HEK293 (cell line): ENCODE measurements around the gene FGFR3.

ENCODE experiments used
- CTCF ChIA-PET: fragments of 350-600 bp; formaldehyde crosslinking; extraction: SDS; loops from one replicate; lab custom pipeline; 2021; ENCODE audit warnings: antibody characterized with exemption; lab: Yijun Ruan, JAX
- POLR2A ChIA-PET: fragments of 300-600 bp; formaldehyde crosslinking; extraction: SDS; loops from one replicate; lab custom pipeline; 2020; ENCODE audit warnings: antibody characterized with exemption, inconsistent platforms; lab: Yijun Ruan, JAX
- H3K27ac ChIP-seq: fragments of 200-500 bp; sonication (Bioruptor generic); 2 replicates; pipeline ENCODE4 v1.5.1; 2014; ENCODE audit warnings: low read depth, low read length, control low read depth, inconsistent platforms; ENCODE audit errors: extremely low read depth
- H3K36me3 ChIP-seq, 2 experiments: fragments of 200-500 bp in 1 of 2; sonication (Bioruptor generic) in 1 of 2; 1 replicate in 1 of 2; 2 replicates in 1 of 2; pipeline ENCODE4 v1.5.1; 2014 to 2017; ENCODE audit warnings: inconsistent platforms in 2 of 2, low read length in 2 of 2; ENCODE audit not compliant: control insufficient read depth in 2 of 2, insufficient read depth in 1 of 2
- H3K4me1 ChIP-seq: fragments of 200-500 bp; sonication (Bioruptor generic); 2 replicates; pipeline ENCODE4 v1.5.1; 2014; ENCODE audit warnings: mild to moderate bottlenecking, low read length, inconsistent platforms; ENCODE audit not compliant: control insufficient read depth, insufficient read depth
- H3K4me3 ChIP-seq: 2 replicates; pipeline ENCODE4 v1.5.1; 2011; ENCODE audit warnings: low read depth, mild to moderate bottlenecking, control low read depth, low read length, moderate library complexity
- H3K9me3 ChIP-seq: fragments of 200-500 bp; sonication (Bioruptor generic); 2 replicates; pipeline ENCODE4 v1.5.1; 2014; ENCODE audit warnings: low read depth, low read length, inconsistent platforms; ENCODE audit not compliant: control insufficient read depth, insufficient read depth
- IKZF3 ChIP-seq: fragments of 450-650 bp; IDR thresholded peaks from 2 replicates; pipeline ENCODE4 v1.5.0; 2018; ENCODE audit warnings: missing biosample characterization, mild to moderate bottlenecking, missing genetic modification characterization, moderate library complexity
- PRDM1 ChIP-seq: fragments of 450-650 bp; formaldehyde crosslinking; IDR thresholded peaks from 2 replicates; pipeline ENCODE4; 2016; ENCODE audit warnings: missing biosample characterization, missing genetic modification characterization
- TCF7L2 ChIP-seq: IDR thresholded peaks from 2 replicates; pipeline ENCODE4 v1.6.1; 2011; ENCODE audit warnings: low read depth, mild to moderate bottlenecking, inconsistent platforms, low read length, moderate library complexity, borderline replicate concordance
- YY1 ChIP-seq: fragments of 450-650 bp; formaldehyde crosslinking; IDR thresholded peaks from 2 replicates; pipeline ENCODE4 v1.5.1; 2018; ENCODE audit warnings: missing biosample characterization, missing genetic modification characterization
- ZBTB11 ChIP-seq: fragments of 450-650 bp; formaldehyde crosslinking; conservative IDR thresholded peaks from 2 replicates; pipeline ENCODE4 v1.5.1; 2016; ENCODE audit warnings: low read depth, missing biosample characterization, missing genetic modification characterization
- ZBTB49 ChIP-seq: fragments of 450-650 bp; formaldehyde crosslinking; IDR thresholded peaks from 2 replicates; pipeline ENCODE4 v1.5.1; 2016; ENCODE audit warnings: missing biosample characterization, missing genetic modification characterization, low read depth
- ZFP41 ChIP-seq: fragments of 450-650 bp; formaldehyde crosslinking; IDR thresholded peaks from 2 replicates; pipeline ENCODE4 v1.5.1; 2016; ENCODE audit warnings: missing biosample characterization, missing genetic modification characterization, borderline replicate concordance
- ZNF114 ChIP-seq: fragments of 450-650 bp; formaldehyde crosslinking; IDR thresholded peaks from 2 replicates; pipeline ENCODE4 v1.5.0; 2017; ENCODE audit warnings: missing biosample characterization, missing genetic modification characterization
- ZNF146 ChIP-seq: fragments of 450-650 bp; formaldehyde crosslinking; IDR thresholded peaks from 2 replicates; pipeline ENCODE4 v1.5.1; 2016; ENCODE audit warnings: missing biosample characterization, missing genetic modification characterization
- ZNF24 ChIP-seq: fragments of 450-650 bp; formaldehyde crosslinking; IDR thresholded peaks from 2 replicates; pipeline ENCODE4 v1.5.1; 2016; ENCODE audit warnings: missing biosample characterization, missing genetic modification characterization
- ZNF350 ChIP-seq: fragments of 450-650 bp; formaldehyde crosslinking; IDR thresholded peaks from 2 replicates; pipeline ENCODE4 v1.5.0; 2017; ENCODE audit warnings: missing biosample characterization, mild to moderate bottlenecking, missing genetic modification characterization
- ZNF48 ChIP-seq: fragments of 450-650 bp; formaldehyde crosslinking; IDR thresholded peaks from 2 replicates; pipeline ENCODE4 v1.5.1; 2016; ENCODE audit warnings: missing biosample characterization, missing genetic modification characterization
- ZNF488 ChIP-seq: fragments of 450-650 bp; formaldehyde crosslinking; IDR thresholded peaks from 2 replicates; pipeline ENCODE4 v1.5.1; 2016; ENCODE audit warnings: missing biosample characterization, missing genetic modification characterization
- ZNF513 ChIP-seq: fragments of 450-650 bp; IDR thresholded peaks from 2 replicates; pipeline ENCODE4 v1.5.1; 2018; ENCODE audit warnings: missing biosample characterization, missing genetic modification characterization
- ZNF521 ChIP-seq: fragments of 450-650 bp; formaldehyde crosslinking; IDR thresholded peaks from 2 replicates; pipeline ENCODE4 v1.5.1; 2017; ENCODE audit warnings: missing biosample characterization, mild to moderate bottlenecking, missing genetic modification characterization
- ZNF561 ChIP-seq: fragments of 450-650 bp; IDR thresholded peaks from 2 replicates; pipeline ENCODE4 v1.5.1; 2018; ENCODE audit warnings: missing biosample characterization, missing genetic modification characterization, borderline replicate concordance
- ZNF580 ChIP-seq: fragments of 450-650 bp; formaldehyde crosslinking; IDR thresholded peaks from 2 replicates; pipeline ENCODE4 v1.5.1; 2016; ENCODE audit warnings: missing biosample characterization, missing genetic modification characterization
- ZNF704 ChIP-seq: fragments of 450-650 bp; formaldehyde crosslinking; IDR thresholded peaks from 2 replicates; pipeline ENCODE4 v1.5.1; 2016; ENCODE audit warnings: missing biosample characterization, missing genetic modification characterization
- ZNF791 ChIP-seq: fragments of 450-650 bp; formaldehyde crosslinking; IDR thresholded peaks from 2 replicates; pipeline ENCODE4 v1.5.1; 2016; ENCODE audit warnings: missing biosample characterization, missing genetic modification characterization

The FGFR3 gene

GRCh38 chr4:1841887-1842210 lies 48.8 kb downstream of the FGFR3 start (continued):
- TF ChIP-seq ZBTB11 (tag by site-specific recombination), result no peak

DNA sequence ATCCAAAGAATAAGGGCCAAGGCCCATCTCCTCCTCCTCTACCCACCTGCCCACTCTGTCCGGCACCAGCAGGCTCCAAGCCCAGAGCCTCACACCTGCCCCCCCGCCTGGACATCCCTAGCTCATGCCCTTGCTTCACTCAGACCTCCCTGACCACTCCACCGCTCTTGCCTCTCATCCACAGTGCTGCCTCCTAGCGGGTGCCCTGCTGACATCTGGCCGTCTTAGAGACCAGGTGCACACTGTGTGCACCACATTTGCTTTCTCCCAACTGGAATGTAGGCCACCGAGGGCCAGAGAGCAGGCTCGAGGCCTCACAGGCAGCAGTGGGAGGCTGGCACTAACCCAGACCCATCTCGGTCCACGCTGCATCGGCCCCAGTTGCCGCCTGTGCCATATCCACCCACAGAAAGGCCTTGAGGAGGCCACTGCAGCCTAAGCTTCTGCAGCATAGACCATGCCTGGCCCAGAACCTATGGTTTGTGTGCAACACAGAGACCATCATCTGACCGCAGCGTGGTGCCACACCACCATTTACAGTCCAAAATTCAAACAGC lies 49.3 kb downstream of the FGFR3 start:
- TF ChIP-seq IKZF3 (tag by site-specific recombination) (no peak), PRDM1 (tag by site-specific recombination) (no peak), YY1 (tag by site-specific recombination) (no peak), ZNF791 (tag by site-specific recombination) (no peak), ZNF24 (tag by site-specific recombination) (no peak), ZNF350 (tag by site-specific recombination) (no peak), ZNF488 (tag by site-specific recombination) (no peak), ZBTB49 (tag by site-specific recombination) (no peak), TCF7L2 (no peak), ZNF48 (tag by site-specific recombination) (no peak), ZFP41 (tag by site-specific recombination) (no peak), ZNF114 (tag by site-specific recombination) (no peak), ZNF580 (tag by site-specific recombination) (no peak), ZNF521 (tag by site-specific recombination) (no peak), ZNF704 (tag by site-specific recombination) (no peak), ZNF513 (tag by site-specific recombination) (no peak), ZBTB11 (tag by site-specific recombination) (no peak), ZNF146 (tag by site-specific recombination) (no peak), ZNF561 (no peak)
- ChIA-PET POLR2A (no interaction called here), CTCF (interaction anchor here (0.5 kb wide), 1 partner anchor 70 kb away, joined by 8 read pairs; no protein-coding TSS in a partner anchor)
- Histone ChIP-seq H3K36me3 (peaks cover 20 to 83% of the 10 kb centered on the region in 2 experiments; a peak in 2 of 3 replicates), H3K9me3 (no peaks in the 10 kb centered on the region), H3K4me1 (no peaks in the 10 kb centered on the region), H3K4me3 (no peak overlapping the region), H3K27ac (no peak overlapping the region)
